ENCODE data around the gene TRIML1. TPM values are rescaled to one million over a fixed set of nuclear protein-coding genes. Genes with fewer than 3 reads are reported as not detected.

The TRIML1 gene
- not detected for polyA plus RNA-seq (ENCODE audit: insufficient read length in 4 of 4)

GRCh38 chr4:188139141-188139540 lies at the start of gene TRIML1:
Gene TRIML1 (plus strand): TSS chr4:188139441. CDS start chr4:188139559, 118 bp downstream.
- DNase-seq (ENCODE audit: low read depth in 4 of 4, low spot score in 3 of 4): no peak

GRCh38 chr4:188092824-188093223 lies 46.4 kb upstream of the TRIML1 start:
- DNase-seq (ENCODE audit: low read depth in 4 of 4, low spot score in 3 of 4): no peak

GRCh38 chr4:188106454-188106853 lies 32.8 kb upstream of the TRIML1 start:
- no peak for DNase-seq (ENCODE audit: low read depth in 4 of 4, low spot score in 3 of 4)

- no peak for DNase-seq (ENCODE audit: low read depth in 4 of 4, low spot score in 3 of 4)
Observed at GRCh38 chr4:188107931-188108843, 31.1 kb upstream of the TRIML1 start.

- DNase-seq (ENCODE audit: low read depth in 4 of 4, low spot score in 3 of 4): no peak
Observed at GRCh38 chr4:188109157-188109755, 30.0 kb upstream of the TRIML1 start, which contains the start of gene TRIML2. Gene TRIML2 (minus strand): TSS chr4:188109603. CDS start chr4:188105368, 4,235 bp downstream.

GRCh38 chr4:188110036-188110435 lies 29.2 kb upstream of the TRIML1 start:
- no peak for DNase-seq (ENCODE audit: low read depth in 4 of 4, low spot score in 3 of 4)

GRCh38 chr4:188110741-188111471 lies 28.3 kb upstream of the TRIML1 start:
- no peak for DNase-seq (ENCODE audit: low read depth in 4 of 4, low spot score in 3 of 4)

GRCh38 chr4:188111955-188112354 lies 27.3 kb upstream of the TRIML1 start:
- DNase-seq (ENCODE audit: low read depth in 4 of 4, low spot score in 3 of 4): no peak

- DNase-seq (ENCODE audit: low read depth in 4 of 4, low spot score in 3 of 4): no peak
Observed at GRCh38 chr4:188113156-188113555, 26.1 kb upstream of the TRIML1 start.

- DNase-seq (ENCODE audit: low read depth in 4 of 4, low spot score in 3 of 4): no peak
Observed at GRCh38 chr4:188117631-188118324, 21.5 kb upstream of the TRIML1 start.

GRCh38 chr4:188121530-188121929 lies 17.7 kb upstream of the TRIML1 start:
- no peak for DNase-seq (ENCODE audit: low read depth in 4 of 4, low spot score in 3 of 4)

GRCh38 chr4:188127214-188127874 lies 11.9 kb upstream of the TRIML1 start:
- DNase-seq (ENCODE audit: low read depth in 4 of 4, low spot score in 3 of 4): no peak

- DNase-seq (ENCODE audit: low read depth in 4 of 4, low spot score in 3 of 4): no peak
Observed at GRCh38 chr4:188130355-188130754, 8.9 kb upstream of the TRIML1 start.

- no peak for DNase-seq (ENCODE audit: low read depth in 4 of 4, low spot score in 3 of 4)
Observed at GRCh38 chr4:188132232-188132631, 7.0 kb upstream of the TRIML1 start.

- DNase-seq (ENCODE audit: low read depth in 4 of 4, low spot score in 3 of 4): no peak
Observed at GRCh38 chr4:188138227-188138626, 1.0 kb upstream of the TRIML1 start.

GRCh38 chr4:188139671-188140070 lies 430 bp downstream of the TRIML1 start:
- no peak for DNase-seq (ENCODE audit: low read depth in 4 of 4, low spot score in 3 of 4)

- peak in 1 of 4 donors; percentile 10 for DNase-seq (ENCODE audit: low read depth in 4 of 4, low spot score in 3 of 4)
Observed at GRCh38 chr4:188143731-188144130, 4.5 kb downstream of the TRIML1 start.

GRCh38 chr4:188145601-188146000 lies 6.4 kb downstream of the TRIML1 start:
- no peak for DNase-seq (ENCODE audit: low read depth in 4 of 4, low spot score in 3 of 4)

- no peak for DNase-seq (ENCODE audit: low read depth in 4 of 4, low spot score in 3 of 4)
Observed at GRCh38 chr4:188146618-188147017, 7.4 kb downstream of the TRIML1 start.

- DNase-seq (ENCODE audit: low read depth in 4 of 4, low spot score in 3 of 4): no peak
Observed at GRCh38 chr4:188147176-188147575, 7.9 kb downstream of the TRIML1 start.

Measured in right renal pelvis (tissue), 4 donors.